SK-N-MC (cell line): ENCODE results near the gene OR13C2.
"Not testable (repeated sequence)": the region's sequence is repeated elsewhere in the genome, so short reads cannot be mapped to it uniquely, and the experiment has no call there.

Source experiments
- EZH2 ChIP-seq: fragments of 200-600 bp; sonication (generic); IDR thresholded peaks from one replicate; pipeline ENCODE4 v1.6.1; 2017; ENCODE audit warnings: antibody characterized with exemption
- POLR2AphosphoS5 ChIP-seq: IDR thresholded peaks from 2 replicates; pipeline ENCODE4 v1.6.1; 2012; ENCODE audit warnings: mild to moderate bottlenecking, low read depth, low read length, borderline replicate concordance

GRCh38 chr9:104598749-104599148 is 6.7 kb downstream of the OR13C2 start:
- not testable (repeated sequence) for TF ChIP-seq EZH2, POLR2AphosphoS5
